ENCODE measurements around the gene GPR82. TPM values are rescaled to one million over a fixed set of nuclear protein-coding genes. Genes with fewer than 3 reads are reported as not detected.
"Not testable (repeated sequence)": the region's sequence is repeated elsewhere in the genome, so short reads cannot be mapped to it uniquely, and the experiment has no call there.

Gene GPR82
- total RNA-seq, 2 experiments from 2014 or later: 0.37 to 0.53 TPM

GRCh38 chrX:41703574-41704029, 20.4 kb upstream of the GPR82 start:
- H3K4me1 Mint-ChIP-seq (ENCODE audit: low read depth): peaks cover 40% of the 10 kb centered on the region
- no peak overlapping the region for H3K4me3 Mint-ChIP-seq

GRCh38 chrX:41705042-41705441, 18.9 kb upstream of the GPR82 start:
- CTCF ChIA-PET: no interaction called here
- Mint-ChIP-seq H3K4me3 (peak overlapping the region; percentile 22), H3K27ac (peak overlapping the region; percentile 78), H3K27me3 (ENCODE audit: low read depth) (no peaks in the 10 kb centered on the region), H3K4me1 (ENCODE audit: low read depth) (peaks cover 46% of the 10 kb centered on the region), H3K9me3 (ENCODE audit: insufficient read depth) (no peaks in the 10 kb centered on the region), H3K36me3 (ENCODE audit: low read depth) (peaks cover 19% of the 10 kb centered on the region)
- DNase-seq (no peak), ATAC-seq (no peak)
- POLR2A ChIA-PET: no interaction called here

More at GRCh38 chrX:41703574-41704029, 20.4 kb upstream of the GPR82 start:
- CTCF ChIA-PET: no interaction called here
- ATAC-seq: no peak
- POLR2A ChIA-PET: interaction anchor here (0.6 kb wide), 1 partner anchor 1017 kb away, joined by 5 read pairs; no protein-coding TSS in a partner anchor
- no peak for DNase-seq
- no peaks in the 10 kb centered on the region for H3K27me3 Mint-ChIP-seq (ENCODE audit: low read depth)
- peaks cover 19% of the 10 kb centered on the region for H3K36me3 Mint-ChIP-seq (ENCODE audit: low read depth)
- no peak overlapping the region for H3K27ac Mint-ChIP-seq
- H3K9me3 Mint-ChIP-seq (ENCODE audit: insufficient read depth): no peaks in the 10 kb centered on the region

- H3K4me1 Mint-ChIP-seq (ENCODE audit: low read depth): peaks cover 49% of the 10 kb centered on the region
- no peak for DNase-seq
- H3K4me3 Mint-ChIP-seq: peak overlapping the region; percentile 53
- H3K27me3 Mint-ChIP-seq (ENCODE audit: low read depth): no peaks in the 10 kb centered on the region
- H3K9me3 Mint-ChIP-seq (ENCODE audit: insufficient read depth): no peaks in the 10 kb centered on the region
- ChIA-PET POLR2A (no interaction called here), CTCF (interaction anchor here (0.6 to 1.4 kb wide), 4 partner anchors 13 to 40 kb away, joined by 3 to 4 read pairs (median 3); no protein-coding TSS in a partner anchor)
- peak overlapping the region; percentile 94 for H3K27ac Mint-ChIP-seq
- peaks cover 19% of the 10 kb centered on the region for H3K36me3 Mint-ChIP-seq (ENCODE audit: low read depth)
- peak; percentile 60 for ATAC-seq
These were observed 18.2 kb upstream of the GPR82 start for GRCh38 chrX:41705680-41706374.

GRCh38 chrX:41707218-41707617, 16.8 kb upstream of the GPR82 start:
- H3K27ac Mint-ChIP-seq: no peak overlapping the region
- no peaks in the 10 kb centered on the region for H3K27me3 Mint-ChIP-seq (ENCODE audit: low read depth)
- no peaks in the 10 kb centered on the region for H3K9me3 Mint-ChIP-seq (ENCODE audit: insufficient read depth)
- DNase-seq (no peak), ATAC-seq (no peak)
- ChIA-PET POLR2A (no interaction called here), CTCF (interaction anchor here (1.2 to 1.4 kb wide), 3 partner anchors 14 to 53 kb away, joined by 3 to 5 read pairs (median 3); no protein-coding TSS in a partner anchor)
- H3K4me1 Mint-ChIP-seq (ENCODE audit: low read depth): peaks cover 57% of the 10 kb centered on the region
- no peak overlapping the region for H3K4me3 Mint-ChIP-seq
- H3K36me3 Mint-ChIP-seq (ENCODE audit: low read depth): peaks cover 13% of the 10 kb centered on the region

GRCh38 chrX:41708486-41708885, 15.5 kb upstream of the GPR82 start:
- CTCF ChIA-PET: interaction anchor here (1.2 to 1.5 kb wide), 3 partner anchors 9 to 17 kb away, joined by 4 to 6 read pairs (median 5); no protein-coding TSS in a partner anchor

GRCh38 chrX:41711021-41711667, 12.8 kb upstream of the GPR82 start:
- ATAC-seq (no peak), DNase-seq (no peak)
- Mint-ChIP-seq H3K27me3 (ENCODE audit: low read depth) (no peaks in the 10 kb centered on the region), H3K36me3 (ENCODE audit: low read depth) (peaks cover 19% of the 10 kb centered on the region), H3K27ac (no peak overlapping the region), H3K4me1 (ENCODE audit: low read depth) (peaks cover 34% of the 10 kb centered on the region), H3K4me3 (no peak overlapping the region), H3K9me3 (ENCODE audit: insufficient read depth) (no peaks in the 10 kb centered on the region)
- ChIA-PET POLR2A (no interaction called here), CTCF (no interaction called here)

More at GRCh38 chrX:41708486-41708885, 15.5 kb upstream of the GPR82 start:
- H3K9me3 Mint-ChIP-seq (ENCODE audit: insufficient read depth): no peaks in the 10 kb centered on the region
- no peak for DNase-seq
- H3K27ac Mint-ChIP-seq: no peak overlapping the region
- no peak for ATAC-seq
- peaks cover 17% of the 10 kb centered on the region for H3K36me3 Mint-ChIP-seq (ENCODE audit: low read depth)
- POLR2A ChIA-PET: no interaction called here
- no peak overlapping the region for H3K4me3 Mint-ChIP-seq
- no peaks in the 10 kb centered on the region for H3K27me3 Mint-ChIP-seq (ENCODE audit: low read depth)
- H3K4me1 Mint-ChIP-seq (ENCODE audit: low read depth): peaks cover 58% of the 10 kb centered on the region

- Mint-ChIP-seq H3K4me3 (no peak overlapping the region), H3K27ac (no peak overlapping the region), H3K4me1 (ENCODE audit: low read depth) (peaks cover 39% of the 10 kb centered on the region), H3K27me3 (ENCODE audit: low read depth) (no peaks in the 10 kb centered on the region), H3K9me3 (ENCODE audit: insufficient read depth) (peaks cover 4% of the 10 kb centered on the region), H3K36me3 (ENCODE audit: low read depth) (peaks cover 54% of the 10 kb centered on the region)
- CTCF ChIA-PET: no interaction called here
- DNase-seq (no peak), ATAC-seq (no peak)
- POLR2A ChIA-PET: interaction anchor here (0.6 kb wide), 1 partner anchor 50 kb away, joined by 3 read pairs; no protein-coding TSS in a partner anchor
These were observed 7.8 kb upstream of the GPR82 start for GRCh38 chrX:41716222-41716621.

GRCh38 chrX:41716767-41717473, 7.1 kb upstream of the GPR82 start:
- ATAC-seq (no peak), DNase-seq (no peak)
- Mint-ChIP-seq H3K9me3 (ENCODE audit: insufficient read depth) (peaks cover 4% of the 10 kb centered on the region), H3K27me3 (ENCODE audit: low read depth) (no peaks in the 10 kb centered on the region), H3K4me1 (ENCODE audit: low read depth) (peaks cover 41% of the 10 kb centered on the region), H3K4me3 (no peak overlapping the region), H3K36me3 (ENCODE audit: low read depth) (peaks cover 60% of the 10 kb centered on the region), H3K27ac (no peak overlapping the region)
- POLR2A ChIA-PET: interaction anchor here (0.6 kb wide), 1 partner anchor 50 kb away, joined by 3 read pairs; no protein-coding TSS in a partner anchor
- CTCF ChIA-PET: interaction anchor here (1.7 kb wide), 1 partner anchor 9 kb away, joined by 6 read pairs; no protein-coding TSS in a partner anchor

GRCh38 chrX:41718481-41719235, 5.3 kb upstream of the GPR82 start:
- peak overlapping the region; percentile 36 for H3K4me3 Mint-ChIP-seq
- H3K27ac Mint-ChIP-seq: peak overlapping the region; percentile 88
- ChIA-PET POLR2A (no interaction called here), CTCF (interaction anchor here (1.1 to 1.7 kb wide), 3 partner anchors 10 to 27 kb away, joined by 3 to 6 read pairs (median 3); no protein-coding TSS in a partner anchor)
- H3K36me3 Mint-ChIP-seq (ENCODE audit: low read depth): peaks cover 65% of the 10 kb centered on the region
- H3K4me1 Mint-ChIP-seq (ENCODE audit: low read depth): peaks cover 54% of the 10 kb centered on the region
- no peak for DNase-seq
- no peak for ATAC-seq
- no peaks in the 10 kb centered on the region for H3K27me3 Mint-ChIP-seq (ENCODE audit: low read depth)
- peaks cover 4% of the 10 kb centered on the region for H3K9me3 Mint-ChIP-seq (ENCODE audit: insufficient read depth)

GRCh38 chrX:41719610-41720009, 4.4 kb upstream of the GPR82 start:
- peak overlapping the region; percentile 88 for H3K27ac Mint-ChIP-seq
- POLR2A ChIA-PET: interaction anchor here (0.6 to 1.0 kb wide), 2 partner anchors 25 to 1698 kb away, joined by 3 to 4 read pairs; no protein-coding TSS in a partner anchor
- H3K4me3 Mint-ChIP-seq: peak overlapping the region; percentile 36
- H3K4me1 Mint-ChIP-seq (ENCODE audit: low read depth): peaks cover 58% of the 10 kb centered on the region
- not testable (repeated sequence) for ATAC-seq; DNase-seq; H3K27me3 Mint-ChIP-seq (ENCODE audit: low read depth); H3K9me3 Mint-ChIP-seq (ENCODE audit: insufficient read depth)
- H3K36me3 Mint-ChIP-seq (ENCODE audit: low read depth): peaks cover 62% of the 10 kb centered on the region
- CTCF ChIA-PET: interaction anchor here (0.8 to 1.6 kb wide), 4 partner anchors 12 to 163 kb away, joined by 3 to 4 read pairs (median 4); no protein-coding TSS in a partner anchor

Measured in activated CD8-positive, alpha-beta T cell treated with anti-CD3 and anti-CD28 coated beads, Interleukin-2, amount 10 ng/mL, durations not matched to agents 7 days and 5 days (primary cell).